ENCODE data around the gene CDH15.

Gene CDH15

GRCh38 chr16:89172528-89173173, 1.1 kb downstream of the CDH15 start:
- Histone ChIP-seq H3K4me3 (ENCODE audit: low read depth, low read length, poor library complexity, severe bottlenecking) (no peak overlapping the region), H3F3A (ENCODE audit: insufficient read depth, low read length) (no peaks in the 10 kb centered on the region), H3K9ac (ENCODE audit: low read length) (no peak overlapping the region), H3K4me1 (ENCODE audit: insufficient read depth, low read length, severe bottlenecking) (peaks cover 15% of the 10 kb centered on the region), H3K27me3 (ENCODE audit: insufficient read depth, low read length) (peaks cover 10% of the 10 kb centered on the region), H2AFZ (ENCODE audit: low read length) (no peak overlapping the region), H3K36me3 (ENCODE audit: insufficient read depth, low read length) (no peaks in the 10 kb centered on the region), H3K27ac (ENCODE audit: low read depth, low read length, poor library complexity, severe bottlenecking) (no peak overlapping the region), H3K79me2 (ENCODE audit: insufficient read depth, low read length) (no peaks in the 10 kb centered on the region), H4K20me1 (ENCODE audit: insufficient read depth, low read length) (no peaks in the 10 kb centered on the region), H3K9me2 (ENCODE audit: low read depth, low read length) (no peaks in the 10 kb centered on the region), H3K9me3 (ENCODE audit: low read length) (no peaks in the 10 kb centered on the region), H3K4me2 (ENCODE audit: low read length) (no peak overlapping the region)
- TF ChIP-seq EZH2 (IDR thresholded peaks at IDR 0.05; ENCODE audit: borderline replicate concordance, low read length): no peak
- TF ChIP-seq CTCF (IDR thresholded peaks at IDR 0.05; ENCODE audit: low read length): no peak

GRCh38 chr16:89173174-89173921, 1.8 kb downstream of the CDH15 start:
- Histone ChIP-seq H3K9ac (ENCODE audit: low read length) (no peak overlapping the region), H3K4me1 (ENCODE audit: insufficient read depth, low read length, severe bottlenecking) (peaks cover 15% of the 10 kb centered on the region)
- no peak for TF ChIP-seq CTCF (IDR thresholded peaks at IDR 0.05; ENCODE audit: low read length)
- TF ChIP-seq EZH2 (IDR thresholded peaks at IDR 0.05; ENCODE audit: borderline replicate concordance, low read length): no peak

GRCh38 chr16:89174055-89174827, 2.7 kb downstream of the CDH15 start:
- Histone ChIP-seq H3K36me3 (ENCODE audit: insufficient read depth, low read length) (no peaks in the 10 kb centered on the region), H2AFZ (ENCODE audit: low read length) (no peak overlapping the region), H3K4me1 (ENCODE audit: insufficient read depth, low read length, severe bottlenecking) (peaks cover 15% of the 10 kb centered on the region), H3K9me3 (ENCODE audit: low read length) (no peaks in the 10 kb centered on the region), H3K27ac (ENCODE audit: low read depth, low read length, poor library complexity, severe bottlenecking) (no peak overlapping the region), H3K9ac (ENCODE audit: low read length) (no peak overlapping the region), H3F3A (ENCODE audit: insufficient read depth, low read length) (no peaks in the 10 kb centered on the region), H4K20me1 (ENCODE audit: insufficient read depth, low read length) (no peaks in the 10 kb centered on the region), H3K4me3 (ENCODE audit: low read depth, low read length, poor library complexity, severe bottlenecking) (no peak overlapping the region), H3K9me2 (ENCODE audit: low read depth, low read length) (no peaks in the 10 kb centered on the region), H3K27me3 (ENCODE audit: insufficient read depth, low read length) (peaks cover 9% of the 10 kb centered on the region), H3K4me2 (ENCODE audit: low read length) (no peak overlapping the region), H3K79me2 (ENCODE audit: insufficient read depth, low read length) (no peaks in the 10 kb centered on the region)
- TF ChIP-seq CTCF (IDR thresholded peaks at IDR 0.05; ENCODE audit: low read length): no peak
- no peak for TF ChIP-seq EZH2 (IDR thresholded peaks at IDR 0.05; ENCODE audit: borderline replicate concordance, low read length)

More at GRCh38 chr16:89173174-89173921, 1.8 kb downstream of the CDH15 start:
- H4K20me1 ChIP-seq (ENCODE audit: insufficient read depth, low read length): no peaks in the 10 kb centered on the region
- peaks cover 10% of the 10 kb centered on the region for H3K27me3 ChIP-seq (ENCODE audit: insufficient read depth, low read length)
- H3K9me2 ChIP-seq (ENCODE audit: low read depth, low read length): no peaks in the 10 kb centered on the region
- H3K4me3 ChIP-seq (ENCODE audit: low read depth, low read length, poor library complexity, severe bottlenecking): no peak overlapping the region
- no peaks in the 10 kb centered on the region for H3K36me3 ChIP-seq (ENCODE audit: insufficient read depth, low read length)
- no peak overlapping the region for H2AFZ ChIP-seq (ENCODE audit: low read length)
- no peaks in the 10 kb centered on the region for H3F3A ChIP-seq (ENCODE audit: insufficient read depth, low read length)
- H3K79me2 ChIP-seq (ENCODE audit: insufficient read depth, low read length): no peaks in the 10 kb centered on the region
- H3K4me2 ChIP-seq (ENCODE audit: low read length): no peak overlapping the region
- no peaks in the 10 kb centered on the region for H3K9me3 ChIP-seq (ENCODE audit: low read length)
- no peak overlapping the region for H3K27ac ChIP-seq (ENCODE audit: low read depth, low read length, poor library complexity, severe bottlenecking)

All from OCI-LY1 (cell line).